DOHH2 (cell line): Measurements from ENCODE around the gene UBE2M.

Experiments
- H3F3A ChIP-seq: fragments of 200-600 bp; sonication (generic), shearing (Covaris generic); 2 replicates; pipeline ENCODE4 v1.6.0; 2016; ENCODE audit warnings: antibody characterized with exemption, mild to moderate bottlenecking; ENCODE audit not compliant: control insufficient read depth, insufficient read depth
- H3K27ac ChIP-seq: fragments of 200-600 bp; sonication (generic); 2 replicates; pipeline ENCODE4 v1.5.1; 2014; ENCODE audit warnings: low read depth, mild to moderate bottlenecking, low read length, moderate library complexity
- H3K27me3 ChIP-seq: fragments of 200-600 bp; sonication (generic); 2 replicates; pipeline ENCODE4 v1.6.1; 2014; ENCODE audit warnings: mild to moderate bottlenecking, low read length, mixed read lengths; ENCODE audit not compliant: control insufficient read depth
- H3K36me3 ChIP-seq: fragments of 200-600 bp; sonication (generic); 2 replicates; pipeline ENCODE4 v1.6.1; 2014; ENCODE audit warnings: mild to moderate bottlenecking, low read length, moderate library complexity, mixed read lengths; ENCODE audit not compliant: control insufficient read depth
- H3K4me1 ChIP-seq: fragments of 200-600 bp; sonication (generic); 2 replicates; pipeline ENCODE4 v1.6.1; 2014; ENCODE audit warnings: mild to moderate bottlenecking, low read length, mixed read lengths; ENCODE audit not compliant: control insufficient read depth
- H3K4me2 ChIP-seq: fragments of 200-600 bp; sonication (generic); 2 replicates; pipeline ENCODE4 v1.6.0; 2014; ENCODE audit warnings: mild to moderate bottlenecking, low read length, moderate library complexity
- H3K4me3 ChIP-seq: fragments of 200-600 bp; sonication (generic); 2 replicates; pipeline ENCODE4 v1.5.1; 2014; ENCODE audit warnings: mild to moderate bottlenecking, low read length, mixed read lengths
- H3K79me2 ChIP-seq: fragments of 200-600 bp; sonication (generic); 2 replicates; pipeline ENCODE4 v1.6.1; 2014; ENCODE audit warnings: mild to moderate bottlenecking, low read length, mixed read lengths; ENCODE audit not compliant: control insufficient read depth
- H3K9me2 ChIP-seq: fragments of 200-600 bp; sonication (generic); replicated peaks from 2 replicates; pipeline ENCODE4 v1.6.1; 2014; ENCODE audit warnings: mild to moderate bottlenecking, low read length, mixed read lengths; ENCODE audit not compliant: control insufficient read depth
- H3K9me3 ChIP-seq: fragments of 200-600 bp; sonication (generic); 2 replicates; pipeline ENCODE4 v1.6.1; 2014; ENCODE audit warnings: antibody characterized with exemption, low read length, mixed read lengths; ENCODE audit not compliant: control insufficient read depth, insufficient read depth
- H4K20me1 ChIP-seq: fragments of 200-600 bp; sonication (generic); 2 replicates; pipeline ENCODE4 v1.6.0; 2014; ENCODE audit warnings: low read depth, mild to moderate bottlenecking, antibody characterized with exemption, low read length, moderate library complexity; ENCODE audit not compliant: control insufficient read depth, insufficient read depth
- CTCF ChIP-seq: fragments of 200-600 bp; sonication (generic); IDR thresholded peaks from one replicate; pipeline ENCODE4 v1.5.1; 2014; ENCODE audit warnings: antibody characterized with exemption, mild to moderate bottlenecking, low read depth, low read length; ENCODE audit not compliant: poor library complexity, severe bottlenecking
- EZH2phosphoT487 ChIP-seq: fragments of 200-600 bp; sonication (generic); IDR thresholded peaks from 2 replicates; pipeline ENCODE4 v1.6.1; 2017; ENCODE audit warnings: borderline replicate concordance, mild to moderate bottlenecking, antibody characterized with exemption, low read length, moderate library complexity, mixed read lengths

The UBE2M gene

GRCh38 chr19:58573658-58574164, 15.3 kb upstream of the UBE2M start:
- peaks cover 8% of the 10 kb centered on the region for H3F3A ChIP-seq
- H3K27ac ChIP-seq: peak overlapping the region; percentile 54
- H3K4me1 ChIP-seq: peaks cover 33% of the 10 kb centered on the region
- peaks cover 21% of the 10 kb centered on the region for H3K36me3 ChIP-seq
- no peaks in the 10 kb centered on the region for H4K20me1 ChIP-seq
- H3K9me2 ChIP-seq: no peaks in the 10 kb centered on the region
- no peaks in the 10 kb centered on the region for H3K9me3 ChIP-seq
- TF ChIP-seq EZH2phosphoT487 (no peak), CTCF (no peak)
- peaks cover 29% of the 10 kb centered on the region for H3K79me2 ChIP-seq
- peak overlapping the region; percentile 99 for H3K4me2 ChIP-seq
- peak overlapping the region; percentile 76 for H3K4me3 ChIP-seq
- H3K27me3 ChIP-seq: no peaks in the 10 kb centered on the region

DNA sequence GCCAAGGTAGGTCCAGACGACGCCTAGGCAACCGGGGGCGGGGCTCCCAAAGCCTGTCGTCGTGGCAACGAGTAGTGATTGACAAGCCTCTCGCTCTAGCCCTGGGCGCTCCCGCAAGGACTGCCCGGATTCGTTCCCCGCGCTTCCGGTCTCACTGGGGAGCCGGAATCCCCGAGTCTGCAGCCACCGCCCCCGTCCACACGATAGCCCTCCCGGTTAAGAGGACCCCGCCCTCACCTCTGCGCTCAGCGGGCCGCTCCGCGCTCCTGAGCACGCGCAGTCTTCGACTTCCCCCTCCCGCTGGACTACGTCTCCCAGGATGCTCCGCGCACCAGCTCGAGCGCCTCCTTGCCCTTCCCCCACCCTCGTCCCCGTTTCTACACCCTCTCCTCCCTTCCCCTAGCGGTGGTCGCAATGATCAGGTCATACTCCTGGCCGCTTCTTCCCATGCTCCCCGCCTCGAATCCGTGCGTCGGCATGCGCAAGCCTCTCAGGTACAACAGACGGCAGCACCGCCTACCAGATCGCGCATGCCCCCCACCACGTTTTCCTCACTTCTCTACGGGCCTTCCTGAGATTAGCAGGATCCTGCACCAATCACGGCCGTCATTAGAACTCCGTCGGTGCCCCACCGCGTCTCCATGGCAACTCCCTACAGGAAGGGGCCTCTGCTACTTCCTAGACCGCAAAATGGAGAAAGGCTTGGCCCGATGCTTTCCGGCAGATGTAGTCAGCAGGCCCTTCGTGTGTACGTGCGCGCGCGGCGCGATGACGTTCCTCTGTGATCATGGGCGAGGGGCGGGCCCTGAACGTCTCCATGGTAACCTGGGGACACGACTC, 14.6 kb upstream of the UBE2M start, which contains the start of gene MZF1:
TSS of gene MZF1 (minus strand) at position 518 of the 840 bp plus-strand sequence. CDS start 1,946 bp downstream, outside the sequence.
- TF ChIP-seq CTCF (no peak), EZH2phosphoT487 (no peak)
- Histone ChIP-seq H3K79me2 (peaks cover 23% of the 10 kb centered on the region), H3K4me1 (peaks cover 27% of the 10 kb centered on the region), H3K9me2 (no peaks in the 10 kb centered on the region), H3K27ac (peak within 1 kb of the TSS; percentile 86), H3K4me2 (peak within 1 kb of the TSS; percentile 99), H3K4me3 (peak within 1 kb of the TSS; percentile 76), H3K36me3 (peaks cover 24% of the 10 kb centered on the region), H3K9me3 (no peaks in the 10 kb centered on the region), H4K20me1 (no peaks in the 10 kb centered on the region), H3F3A (peaks cover 9% of the 10 kb centered on the region), H3K27me3 (no peaks in the 10 kb centered on the region)

DNA sequence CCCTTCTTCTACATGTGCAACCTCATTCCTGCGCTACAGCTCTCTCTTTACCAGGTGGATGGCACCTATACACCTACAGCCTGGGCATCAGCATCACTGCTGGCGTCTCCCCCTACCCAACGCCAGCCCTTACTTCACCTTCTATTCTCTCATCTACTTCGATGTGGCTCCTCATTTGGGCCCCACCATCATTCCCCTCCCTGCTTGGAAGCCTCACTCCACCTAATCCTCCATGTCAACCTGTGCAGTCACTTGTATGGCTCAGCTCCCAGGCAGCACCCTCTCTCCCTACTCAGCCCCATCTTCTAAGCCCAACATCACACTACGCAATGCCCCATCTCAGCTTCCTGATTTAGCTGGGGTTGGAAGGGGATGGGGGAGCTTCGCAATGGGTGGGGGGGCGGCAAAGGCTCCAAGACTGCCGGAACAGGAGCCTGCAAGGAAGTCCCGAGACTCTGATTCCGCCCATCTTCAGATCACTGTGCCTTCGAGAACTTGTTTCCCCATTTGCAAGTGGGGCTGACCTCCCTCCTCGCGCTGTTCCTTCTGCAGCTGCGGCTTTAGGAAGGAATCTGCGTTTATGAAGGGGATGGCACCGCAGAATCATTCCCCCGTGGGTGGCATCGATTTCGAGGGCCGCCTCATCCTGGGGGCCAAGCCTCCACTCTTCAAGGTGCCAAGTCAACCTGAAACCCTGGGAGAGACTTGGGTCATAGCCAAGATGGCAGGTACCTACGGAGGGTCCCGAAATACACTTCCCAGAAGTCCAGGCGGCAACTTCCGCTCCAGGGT, 13.8 kb upstream of the UBE2M start:
- Histone ChIP-seq H3K9me3 (no peaks in the 10 kb centered on the region), H3K79me2 (peaks cover 16% of the 10 kb centered on the region), H3K9me2 (no peaks in the 10 kb centered on the region), H3K27me3 (no peaks in the 10 kb centered on the region), H4K20me1 (no peaks in the 10 kb centered on the region), H3K4me1 (peaks cover 23% of the 10 kb centered on the region), H3K4me2 (peak overlapping the region; percentile 99), H3K36me3 (peaks cover 24% of the 10 kb centered on the region), H3K27ac (peak overlapping the region; percentile 86), H3K4me3 (peak overlapping the region; percentile 76), H3F3A (peaks cover 9% of the 10 kb centered on the region)
- TF ChIP-seq EZH2phosphoT487: no peak
- TF ChIP-seq CTCF: no peak
